ENCODE results near the gene RBMS2.

DNA sequence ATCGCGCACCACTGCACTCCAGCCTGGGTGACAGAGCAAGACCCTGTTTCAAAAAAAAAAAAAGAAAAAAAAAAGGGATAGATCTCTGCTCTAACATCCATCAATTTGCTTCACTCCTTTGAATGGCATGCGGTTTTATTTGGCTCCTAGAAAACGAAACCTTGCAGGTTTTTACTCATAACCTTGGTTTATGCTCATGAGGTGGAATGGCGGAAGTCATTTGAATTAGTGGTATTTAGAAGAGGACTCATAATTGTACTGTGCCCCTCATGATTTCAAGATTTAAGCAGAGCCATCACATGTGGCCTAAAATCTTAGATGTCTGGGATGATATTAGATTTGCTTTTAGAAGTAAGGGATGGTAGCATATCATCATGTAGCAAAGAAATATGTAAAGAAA is 29.4 kb downstream of the RBMS2 start:
- TF ChIP-seq, protein P1, sequence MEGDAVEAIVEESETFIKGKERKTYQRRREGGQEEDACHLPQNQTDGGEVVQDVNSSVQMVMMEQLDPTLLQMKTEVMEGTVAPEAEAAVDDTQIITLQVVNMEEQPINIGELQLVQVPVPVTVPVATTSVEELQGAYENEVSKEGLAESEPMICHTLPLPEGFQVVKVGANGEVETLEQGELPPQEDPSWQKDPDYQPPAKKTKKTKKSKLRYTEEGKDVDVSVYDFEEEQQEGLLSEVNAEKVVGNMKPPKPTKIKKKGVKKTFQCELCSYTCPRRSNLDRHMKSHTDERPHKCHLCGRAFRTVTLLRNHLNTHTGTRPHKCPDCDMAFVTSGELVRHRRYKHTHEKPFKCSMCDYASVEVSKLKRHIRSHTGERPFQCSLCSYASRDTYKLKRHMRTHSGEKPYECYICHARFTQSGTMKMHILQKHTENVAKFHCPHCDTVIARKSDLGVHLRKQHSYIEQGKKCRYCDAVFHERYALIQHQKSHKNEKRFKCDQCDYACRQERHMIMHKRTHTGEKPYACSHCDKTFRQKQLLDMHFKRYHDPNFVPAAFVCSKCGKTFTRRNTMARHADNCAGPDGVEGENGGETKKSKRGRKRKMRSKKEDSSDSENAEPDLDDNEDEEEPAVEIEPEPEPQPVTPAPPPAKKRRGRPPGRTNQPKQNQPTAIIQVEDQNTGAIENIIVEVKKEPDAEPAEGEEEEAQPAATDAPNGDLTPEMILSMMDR (IDR thresholded peaks at IDR 0.05) = no peak
- TF ChIP-seq POLR2A (IDR thresholded peaks at IDR 0.05) (no peak), EP300 (IDR thresholded peaks at IDR 0.05) (no peak)
